GM21717 (cell line): ENCODE measurements around the gene ATP11B.

Source experiments
- ATAC-seq: cut with Tn5 transposase; IDR thresholded peaks from one replicate; pipeline ENCODE4 v1.9.1; 2021; ENCODE audit warnings: mild to moderate bottlenecking, moderate library complexity; ENCODE audit not compliant: unreplicated experiment

ATP11B gene

GRCh38 chr3:182792901-182793662 is at the start of gene ATP11B:
Gene ATP11B, plus strand, starts transcription at chr3:182793504. Its CDS starts 256 bp downstream, at chr3:182793760.
- ATAC-seq = peak; percentile 64

GRCh38 chr3:182746959-182747358 is 46.3 kb upstream of the ATP11B start:
- no peak for ATAC-seq

- ATAC-seq = no peak
These were observed 38.0 kb upstream of the ATP11B start for GRCh38 chr3:182755308-182755707.

- no peak for ATAC-seq
These were observed 37.6 kb upstream of the ATP11B start for GRCh38 chr3:182755712-182756111.

DNA sequence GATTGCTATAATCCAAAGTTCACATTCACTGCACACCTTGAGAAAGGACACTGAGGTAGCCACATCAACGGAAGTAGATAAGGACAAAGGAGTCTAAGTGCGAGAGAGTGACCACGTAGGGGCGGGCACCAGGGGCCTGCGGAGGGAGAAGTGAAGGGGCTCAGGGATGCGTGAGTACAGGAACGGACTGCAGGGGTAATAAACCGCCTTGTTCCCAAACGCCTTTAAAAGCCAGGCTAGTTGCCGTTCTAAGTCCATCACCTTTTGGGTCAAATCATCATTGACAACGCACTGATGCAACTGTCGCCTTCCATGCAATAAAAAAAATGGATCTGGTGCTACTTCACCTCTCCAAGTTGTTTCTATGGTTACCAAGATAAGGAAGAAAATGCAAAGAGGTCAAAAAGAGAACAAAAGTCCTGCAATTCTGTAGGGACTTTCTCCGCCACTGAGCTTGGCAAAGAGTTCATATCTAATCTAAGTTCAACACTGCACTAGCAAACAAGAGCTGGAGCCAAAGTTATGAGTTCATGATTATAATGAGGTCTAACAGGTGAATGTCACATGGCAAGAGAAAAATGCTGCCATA is 32.6 kb upstream of the ATP11B start:
- ATAC-seq = no peak

- no peak for ATAC-seq
These were observed 29.4 kb upstream of the ATP11B start for GRCh38 chr3:182763896-182764295.

- ATAC-seq = no peak
These were observed 28.0 kb upstream of the ATP11B start for GRCh38 chr3:182765287-182765686.

DNA sequence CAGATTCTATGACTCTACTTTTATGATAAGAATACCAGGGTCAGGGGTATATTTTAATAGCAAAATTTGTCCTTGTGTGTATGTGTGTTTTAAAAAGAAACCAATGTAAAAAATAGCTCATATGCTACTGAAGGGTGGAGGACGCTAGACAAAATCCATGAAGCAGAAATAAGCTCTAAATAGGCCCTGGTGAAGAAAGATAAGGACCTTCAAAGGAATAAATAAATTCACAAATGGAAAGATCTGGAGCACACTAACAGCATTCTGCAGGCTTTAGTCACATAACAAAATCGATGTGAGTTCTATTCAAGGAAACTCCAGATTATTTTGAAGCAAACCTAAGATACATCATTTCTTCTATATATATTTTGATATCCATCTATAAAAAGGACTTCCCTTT is 27.2 kb upstream of the ATP11B start:
- ATAC-seq = no peak

DNA sequence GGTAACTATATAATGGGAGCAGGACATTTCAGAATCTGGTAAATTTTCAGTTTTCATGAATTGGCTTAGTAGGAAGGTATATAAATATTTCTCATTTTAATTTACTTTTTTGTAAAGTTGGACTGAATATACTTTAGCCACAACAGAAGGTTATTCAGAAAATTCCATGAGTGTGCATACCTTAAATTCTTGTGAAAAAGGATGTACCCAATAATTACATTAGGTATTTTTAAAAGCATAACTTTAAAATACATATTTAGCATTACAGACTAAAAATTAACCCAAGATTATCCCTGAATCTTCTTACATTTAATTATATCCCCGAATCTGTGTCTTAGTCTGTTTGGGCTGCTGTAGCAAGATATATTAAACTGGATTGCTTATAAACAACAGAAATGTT is 24.9 kb upstream of the ATP11B start:
- ATAC-seq = no peak

DNA sequence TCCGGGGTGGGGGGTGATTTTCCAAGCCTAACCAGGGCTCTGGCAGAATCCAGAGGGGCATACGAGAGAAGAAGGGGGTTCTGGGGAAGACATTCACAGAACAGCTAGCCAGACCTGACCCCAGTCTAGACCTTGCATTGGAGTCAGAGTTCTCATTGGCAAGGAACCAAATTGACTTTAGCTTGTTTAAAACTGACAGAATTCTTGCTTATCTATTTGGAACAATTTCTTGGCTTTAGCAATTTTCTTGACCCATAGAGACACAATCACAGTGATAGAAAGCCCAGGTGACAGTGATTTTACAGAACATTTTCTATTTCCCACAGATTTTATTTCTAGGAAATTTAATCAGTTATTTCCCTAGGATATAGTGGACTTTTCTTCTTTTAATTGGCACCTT is 23.6 kb upstream of the ATP11B start:
- no peak for ATAC-seq

GRCh38 chr3:182782149-182782548 is 11.2 kb upstream of the ATP11B start:
- no peak for ATAC-seq

- ATAC-seq = no peak
These were observed 10.2 kb upstream of the ATP11B start for GRCh38 chr3:182783106-182783505.

- ATAC-seq = no peak
These were observed 8.8 kb upstream of the ATP11B start for GRCh38 chr3:182784542-182784941.

GRCh38 chr3:182785142-182785541 is 8.2 kb upstream of the ATP11B start:
- no peak for ATAC-seq

GRCh38 chr3:182785756-182786155 is 7.5 kb upstream of the ATP11B start:
- no peak for ATAC-seq

DNA sequence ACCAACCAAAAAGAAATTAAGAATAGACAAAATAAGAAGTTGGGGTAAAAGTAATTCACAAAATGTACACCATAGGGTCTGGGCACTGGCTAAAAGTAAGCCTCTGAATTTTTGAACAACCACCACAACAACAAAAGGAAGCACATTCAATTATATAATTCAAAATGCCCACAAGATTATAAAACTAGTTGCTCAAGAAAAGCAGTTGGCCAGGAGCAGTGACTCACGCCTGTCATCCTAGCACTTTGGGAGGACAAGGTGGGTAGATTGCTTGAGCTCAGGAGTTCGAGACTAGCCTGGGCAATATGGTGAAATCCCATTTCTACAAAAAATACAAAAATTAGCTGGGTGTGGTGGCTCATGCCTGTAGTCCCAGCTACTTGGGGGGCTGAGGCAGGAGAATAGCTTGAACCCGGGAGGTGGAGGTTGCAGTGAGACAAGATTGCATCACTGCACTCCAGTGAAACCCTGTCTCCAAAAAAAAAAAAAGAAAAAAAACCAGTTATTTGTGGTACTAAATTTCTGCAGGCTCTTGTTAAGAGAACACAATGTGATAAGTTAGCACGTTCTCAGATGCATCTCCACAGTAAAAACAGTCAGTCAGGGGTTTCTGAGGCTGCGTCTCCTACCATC is 6.6 kb upstream of the ATP11B start:
- ATAC-seq = no peak

DNA sequence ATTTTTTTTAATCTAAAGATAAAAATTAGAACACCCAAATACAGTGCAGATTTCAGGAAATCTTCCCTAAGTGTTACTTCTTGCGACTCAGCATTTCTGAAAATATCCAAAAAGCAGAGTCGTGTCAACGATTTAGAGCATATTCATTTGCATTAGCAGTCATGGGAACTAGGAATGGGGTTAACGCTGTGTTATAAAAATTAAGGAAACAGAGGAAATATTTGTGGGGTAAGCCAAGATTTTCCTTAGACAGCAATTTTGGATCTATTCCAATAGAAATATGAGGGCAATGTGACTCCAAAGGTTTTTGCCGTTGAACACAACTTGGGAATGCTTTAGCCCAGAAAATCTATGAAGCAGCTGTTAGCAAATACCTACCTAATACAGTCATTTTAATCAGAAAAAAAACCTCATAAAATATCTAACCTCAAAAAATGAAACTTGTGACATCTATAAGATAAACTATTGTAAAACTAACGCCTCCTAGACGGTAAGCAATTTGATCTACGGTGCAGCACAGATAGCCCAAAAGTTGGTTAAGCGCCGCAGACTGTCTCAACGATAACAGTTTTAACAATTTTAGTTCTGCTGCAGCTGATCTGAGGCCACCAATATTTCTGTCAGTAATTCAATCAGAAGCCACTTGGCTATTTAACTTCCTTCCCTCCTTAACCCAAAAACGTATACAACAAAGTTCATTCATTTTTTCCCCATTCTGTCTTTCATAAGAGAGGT is 5.8 kb upstream of the ATP11B start:
- no peak for ATAC-seq

DNA sequence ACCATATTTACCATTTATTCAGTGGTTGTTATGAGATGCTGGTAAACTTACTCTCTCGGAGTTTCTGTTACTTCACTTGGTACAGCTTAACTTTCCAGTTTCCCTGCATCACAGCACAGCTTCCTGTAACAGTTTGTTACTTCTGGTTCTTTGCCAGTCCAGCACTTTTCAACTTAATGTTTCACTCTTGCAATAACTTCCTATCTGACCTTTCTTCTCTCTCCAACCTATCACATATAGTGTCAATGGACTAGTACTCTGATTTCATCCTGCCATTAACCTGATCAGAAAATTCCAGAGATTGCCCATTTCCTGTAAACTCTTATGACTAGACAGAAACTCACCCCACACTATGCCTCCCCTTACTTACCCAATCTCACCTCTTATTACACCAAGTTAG is 3.9 kb upstream of the ATP11B start:
- peak; percentile 20 for ATAC-seq

DNA sequence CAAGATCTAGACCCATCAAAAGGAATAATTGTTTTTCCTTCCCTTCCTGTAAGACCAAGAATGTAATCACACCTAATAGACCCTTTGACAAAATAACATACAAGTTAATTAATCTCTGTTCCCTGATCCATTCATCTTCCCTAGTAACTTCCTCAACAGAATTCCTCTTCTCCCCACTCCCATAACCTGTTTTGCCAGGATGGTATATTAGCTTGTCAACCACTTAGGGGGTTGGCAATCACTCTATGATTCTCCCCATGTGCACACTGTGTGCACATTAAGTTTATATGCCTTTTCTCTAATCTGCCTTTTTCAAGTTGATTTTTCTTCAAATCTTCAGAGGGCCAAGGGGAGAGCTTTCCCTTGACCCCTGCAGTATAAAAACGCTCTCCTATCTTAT is 2.7 kb upstream of the ATP11B start:
- no peak for ATAC-seq

GRCh38 chr3:182793663-182794454 is 555 bp downstream of the ATP11B start:
- peak; percentile 29 for ATAC-seq
